H54 (cell line): Measurements from ENCODE around the gene ALG9.

Experiments
- DNase-seq: peaks from one replicate; pipeline ENCODE4 v3.0.0; 2011; ENCODE audit warnings: low spot score, mixed read lengths; ENCODE audit not compliant: insufficient read length
- FAIRE-seq: peaks from 3 replicates; lab custom pipeline; 2011; peaks lifted over from hg19 to GRCh38; lab: Jason Lieb, UNC
- POLR2A ChIP-seq: IDR thresholded peaks from 2 replicates; pipeline ENCODE4 v1.6.1; 2011; ENCODE audit warnings: low read depth, mild to moderate bottlenecking, low read length

The ALG9 gene

GRCh38 chr11:111870522-111870885 lies 877 bp downstream of the ALG9 start:
- DNase-seq (no peak), FAIRE-seq (no peak)
- TF ChIP-seq POLR2A, result no peak

DNA sequence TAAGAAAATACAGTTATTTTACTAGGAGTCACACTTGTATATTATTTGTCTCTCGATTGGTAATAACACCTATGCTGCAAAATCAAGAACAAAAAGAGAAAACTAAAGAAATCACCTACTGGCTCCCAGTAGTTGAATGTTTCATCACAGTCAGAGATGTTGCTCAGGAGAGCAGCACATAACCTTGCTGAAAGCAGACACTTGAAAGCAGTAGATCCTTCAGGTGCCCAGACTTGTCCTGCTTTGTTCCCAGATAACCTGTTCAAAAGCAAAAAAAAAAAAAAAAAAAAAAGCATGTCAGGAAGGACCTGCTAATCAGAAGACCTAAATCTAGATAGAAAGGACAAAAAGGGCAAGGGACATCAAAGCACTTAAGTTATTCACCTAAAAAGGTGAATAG lies 1.3 kb downstream of the ALG9 start:
- FAIRE-seq (no peak), DNase-seq (no peak)
- TF ChIP-seq POLR2A, result no peak

DNA sequence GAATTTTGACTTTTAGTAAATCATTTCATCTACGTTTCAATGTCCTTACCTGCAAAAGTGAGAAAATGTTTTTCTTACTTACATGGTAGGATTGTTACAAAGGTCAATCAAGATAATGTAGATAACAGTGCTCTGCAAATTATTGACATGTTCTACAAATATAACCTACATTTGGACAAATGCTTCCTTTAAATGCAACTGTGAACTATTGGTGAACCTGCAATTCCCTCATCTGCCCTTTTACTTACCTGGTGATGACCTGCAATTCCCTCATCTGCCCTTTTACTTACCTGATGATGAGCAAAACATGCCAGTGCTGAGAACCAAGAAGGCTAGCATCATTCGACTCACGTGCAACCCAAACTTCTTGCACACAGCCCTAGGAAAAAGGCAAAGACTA lies 11.1 kb downstream of the ALG9 start:
- no peak for TF ChIP-seq POLR2A
- FAIRE-seq, result no peak
- DNase-seq, result no peak

- FAIRE-seq, result no peak
- no peak for DNase-seq
- no peak for TF ChIP-seq POLR2A
Measured at GRCh38 chr11:111855506-111855905, 15.9 kb downstream of the ALG9 start.

DNA sequence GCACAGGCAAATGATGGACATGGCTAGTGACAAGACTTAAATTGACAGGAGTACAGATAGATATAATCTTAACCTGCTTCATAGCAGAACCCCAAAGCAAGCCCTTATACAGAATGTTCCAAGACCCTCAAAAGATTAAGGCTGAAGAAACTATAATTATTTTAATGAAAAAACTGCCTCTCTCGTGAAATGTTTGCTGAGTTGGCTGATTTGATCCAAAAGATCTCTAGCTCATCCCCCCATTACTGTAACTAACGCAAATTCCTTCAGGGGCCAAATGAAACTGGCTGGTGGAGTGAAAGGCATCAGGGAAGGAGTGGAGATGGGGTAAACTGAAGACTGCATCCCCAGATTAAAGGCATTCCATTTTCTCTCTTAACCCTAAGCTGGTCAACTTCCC lies 19.3 kb downstream of the ALG9 start:
- FAIRE-seq, result no peak
- DNase-seq, result no peak
- no peak for TF ChIP-seq POLR2A

- DNase-seq (no peak), FAIRE-seq (no peak)
- TF ChIP-seq POLR2A, result no peak
Measured at GRCh38 chr11:111851636-111852035, 19.7 kb downstream of the ALG9 start.

DNA sequence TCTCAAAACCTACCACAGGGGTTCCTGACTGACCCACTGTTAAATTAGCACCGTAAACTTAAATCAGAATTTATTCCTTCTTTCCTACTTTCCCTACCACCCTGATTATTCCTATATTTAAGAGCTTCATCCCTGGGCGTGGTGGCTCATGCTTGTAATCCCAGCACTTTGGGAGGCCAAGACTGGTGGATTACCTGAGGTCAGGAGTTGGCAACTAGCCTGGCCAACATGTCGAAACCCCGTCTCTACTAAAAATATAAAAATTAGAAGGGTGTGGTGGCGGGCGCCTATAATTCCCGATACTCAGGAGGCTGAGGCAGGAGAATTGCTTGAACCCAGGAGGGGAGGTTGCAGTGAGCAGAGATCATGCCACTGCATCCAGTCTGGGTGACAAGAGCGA lies 20.3 kb downstream of the ALG9 start:
- no peak for DNase-seq
- no peak for FAIRE-seq

DNA sequence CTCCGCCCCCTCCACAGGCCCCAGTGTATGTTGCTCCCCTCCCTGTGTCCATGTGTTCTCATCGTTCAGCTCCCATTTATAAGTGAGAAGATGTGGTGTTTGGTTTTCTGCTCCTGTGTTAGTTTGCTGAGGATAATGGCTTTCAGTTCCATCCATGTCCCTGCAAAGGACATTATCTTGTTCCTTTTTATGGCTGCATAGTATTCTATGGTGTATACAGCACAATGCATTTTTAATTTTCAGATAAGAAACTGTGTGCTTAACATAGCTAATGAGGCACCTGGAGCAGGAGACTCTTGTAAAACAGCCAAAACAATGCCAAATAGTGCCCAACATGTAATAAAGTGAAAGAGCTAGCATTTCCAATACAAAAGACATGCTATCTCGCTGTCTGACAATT lies 21.8 kb downstream of the ALG9 start:
- no peak for DNase-seq
- FAIRE-seq, result no peak
- TF ChIP-seq POLR2A, result no peak

More for the DNA sequence above, 20.3 kb downstream of the ALG9 start:
- TF ChIP-seq POLR2A, result no peak

DNA sequence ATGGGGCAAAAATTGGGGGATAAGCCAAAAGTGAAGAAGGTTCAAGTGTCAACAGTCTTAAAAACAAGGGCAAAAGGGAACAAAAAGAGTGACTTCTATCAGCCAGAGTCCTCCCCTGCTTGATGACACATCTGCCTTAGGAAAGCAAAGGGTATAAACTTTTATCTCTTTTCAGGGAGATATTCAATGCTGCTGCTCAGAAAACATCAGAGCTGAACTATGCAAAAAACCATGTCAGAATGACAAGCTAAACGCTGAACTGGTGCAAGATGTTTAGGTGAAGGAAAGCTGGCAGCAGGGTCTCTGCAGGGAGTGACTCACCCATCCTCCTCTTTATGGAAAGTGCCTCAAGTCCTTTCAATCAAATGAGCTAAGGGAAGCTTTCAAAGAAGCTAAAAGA lies 24.7 kb downstream of the ALG9 start:
- FAIRE-seq (no peak), DNase-seq (no peak)
- TF ChIP-seq POLR2A, result no peak

DNA sequence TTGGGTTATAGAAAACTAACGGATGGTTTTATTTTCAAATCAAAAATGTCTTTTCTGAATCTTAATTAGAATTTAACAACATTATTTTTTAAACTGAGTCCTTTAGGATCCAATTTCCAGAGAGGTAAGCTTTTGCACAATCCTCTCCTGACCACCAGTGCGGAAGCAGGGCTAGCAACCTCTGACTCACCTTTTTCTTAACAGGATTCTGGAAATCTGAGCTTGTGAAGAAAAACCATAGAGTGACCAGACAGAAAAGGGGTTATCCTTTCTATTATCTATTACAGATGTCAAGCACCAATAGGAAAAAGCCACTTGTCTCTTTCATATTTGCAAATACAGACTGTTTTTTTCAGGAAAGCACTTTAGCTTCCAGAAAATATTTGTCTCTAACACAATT lies 25.3 kb downstream of the ALG9 start:
- DNase-seq (no peak), FAIRE-seq (no peak)
- no peak for TF ChIP-seq POLR2A

DNA sequence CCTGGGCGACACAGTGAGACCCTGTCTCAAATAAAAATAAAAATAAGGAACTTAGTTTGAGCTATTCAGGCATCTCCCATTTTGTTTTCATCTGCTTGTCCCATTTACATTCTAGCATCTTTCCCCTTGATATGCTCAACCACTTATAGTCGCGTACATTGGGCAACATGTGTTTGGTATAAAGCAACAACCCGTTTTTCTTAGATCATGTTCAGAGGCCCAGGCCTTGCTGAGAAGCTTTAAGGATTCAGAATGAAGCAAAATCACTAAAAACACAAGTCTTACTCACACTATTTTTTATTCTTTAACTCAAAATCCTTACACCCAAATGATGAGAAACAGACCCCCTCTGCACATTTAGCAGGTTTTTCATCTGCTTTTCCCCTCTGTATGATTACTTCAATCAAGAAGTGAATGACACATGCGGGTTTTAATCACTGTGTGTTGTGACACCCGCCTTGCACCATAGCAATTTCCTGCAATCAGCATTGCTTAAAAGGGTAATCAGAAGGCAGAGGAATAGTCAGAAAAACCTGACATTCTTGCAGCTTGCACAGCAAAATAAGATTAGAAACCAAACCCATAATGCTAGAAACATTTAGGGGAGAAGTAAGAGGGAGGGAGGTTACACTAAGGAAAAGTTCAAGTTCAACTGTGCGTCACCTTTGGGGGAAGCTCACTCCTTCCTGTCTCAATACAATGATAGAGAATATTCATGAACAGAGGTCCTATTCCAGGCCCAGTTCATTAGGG lies 25.9 kb downstream of the ALG9 start:
- DNase-seq, result no peak
- FAIRE-seq, result no peak
- no peak for TF ChIP-seq POLR2A

GRCh38 chr11:111843661-111844060 lies 27.7 kb downstream of the ALG9 start:
- DNase-seq, result no peak
- no peak for FAIRE-seq
- no peak for TF ChIP-seq POLR2A

DNA sequence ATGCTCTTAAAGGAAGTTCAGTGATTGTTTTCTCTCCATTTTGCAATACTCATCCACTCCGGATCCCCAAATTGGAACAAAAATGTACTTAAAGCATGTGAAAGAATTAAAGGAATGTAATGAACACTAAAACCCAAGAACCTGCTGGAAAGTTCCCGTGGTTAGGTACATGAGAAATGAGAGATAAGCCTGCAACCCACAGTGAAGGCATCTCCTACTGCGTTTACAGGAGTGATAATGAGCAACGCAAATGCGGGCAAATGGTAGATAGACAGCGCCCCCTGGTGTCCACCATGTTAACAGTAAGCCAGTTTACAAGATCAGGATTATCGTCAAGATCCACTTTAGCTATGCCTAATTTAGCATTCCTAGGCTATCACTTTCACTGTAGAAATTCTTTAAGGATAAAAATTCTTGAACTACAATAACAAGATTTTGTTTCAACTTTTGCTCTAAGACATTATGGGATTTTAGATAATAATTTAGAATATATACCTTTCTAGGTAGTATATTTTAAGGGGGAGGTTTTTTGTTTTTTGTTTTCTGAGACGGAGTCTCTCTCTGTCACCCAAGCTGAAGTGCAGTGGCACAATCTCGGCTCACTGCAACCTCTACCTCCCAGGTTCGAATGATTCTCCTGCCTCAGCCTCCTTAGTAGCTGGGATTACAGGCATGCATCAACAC lies 29.9 kb downstream of the ALG9 start:
- FAIRE-seq, result peak; percentile 90
- DNase-seq, result peak; percentile 5
- no peak for TF ChIP-seq POLR2A

GRCh38 chr11:111840143-111840542 lies 31.2 kb downstream of the ALG9 start:
- no peak for DNase-seq
- peak; percentile 36 for FAIRE-seq
- TF ChIP-seq POLR2A, result no peak

DNA sequence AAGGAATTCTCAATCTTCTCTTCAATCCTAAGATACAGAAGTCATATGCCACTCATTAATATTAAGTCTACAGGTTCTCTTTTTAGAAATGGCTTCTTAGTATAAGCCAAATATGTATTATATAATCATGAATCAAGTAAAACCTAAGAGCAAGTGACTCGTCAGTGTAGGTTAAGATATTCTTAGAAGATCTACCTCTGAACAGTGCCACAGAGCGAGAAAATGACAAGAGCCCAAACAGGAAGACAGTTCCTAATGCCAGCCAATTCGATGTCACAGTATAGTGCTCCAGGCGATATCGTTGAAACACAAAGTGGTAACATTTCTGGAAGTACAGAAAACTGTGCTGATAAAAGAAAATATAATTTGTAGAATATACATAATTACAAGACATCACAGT lies 33.3 kb downstream of the ALG9 start:
- DNase-seq, result no peak
- no peak for FAIRE-seq
- no peak for TF ChIP-seq POLR2A

DNA sequence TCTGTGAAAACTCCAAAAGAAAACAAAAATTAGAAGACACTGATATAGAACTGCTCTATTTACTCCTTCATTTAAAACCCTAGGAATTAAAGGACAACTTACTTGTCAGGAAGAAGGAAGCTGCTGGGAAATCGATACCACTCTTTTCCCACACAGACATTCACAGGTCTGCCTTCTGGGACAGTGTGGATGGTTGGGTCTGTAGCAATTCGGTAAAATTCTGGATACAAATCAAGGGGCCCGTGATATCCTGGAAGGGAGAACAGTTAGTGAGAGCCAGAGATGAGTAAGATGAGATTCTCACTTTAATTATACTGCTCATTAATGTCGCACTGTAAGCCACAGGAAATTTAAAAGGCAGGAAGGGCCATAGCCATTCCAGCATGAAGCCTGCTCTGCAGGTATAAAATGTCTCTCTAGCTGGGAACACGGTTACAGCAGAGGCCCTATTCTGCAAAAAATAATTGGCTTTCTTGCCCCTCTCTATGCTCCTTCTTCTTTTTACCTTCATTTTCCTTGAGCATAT lies 34.0 kb downstream of the ALG9 start:
- no peak for FAIRE-seq
- no peak for DNase-seq
- TF ChIP-seq POLR2A, result no peak
